AG04449 (cell line): ENCODE results near the gene CDH1.

ENCODE experiments used
- CTCF ChIA-PET: fragments of 350-600 bp; formaldehyde crosslinking; extraction: SDS; loops from one replicate; lab custom pipeline; 2021; ENCODE audit warnings: antibody characterized with exemption; lab: Yijun Ruan, JAX
- POLR2A ChIA-PET: fragments of 400-600, 350-600 bp; formaldehyde crosslinking; extraction: SDS; loops from one replicate; lab custom pipeline; 2020; ENCODE audit warnings: antibody characterized with exemption, inconsistent platforms; lab: Yijun Ruan, JAX
- DNase-seq: peaks from one replicate; pipeline ENCODE4 v3.0.0-alpha.2; 2010; ENCODE audit warnings: low read depth, low spot score
- H3K4me3 ChIP-seq: 2 replicates; pipeline ENCODE4 v1.5.1; 2011; ENCODE audit warnings: low read depth, mild to moderate bottlenecking, control low read depth, low read length
- TF ChIP-seq, protein P1 (sequence below): IDR thresholded peaks from one replicate; pipeline ENCODE4 v1.5.1; 2011; ENCODE audit warnings: mild to moderate bottlenecking, moderate library complexity, low read length, control low read depth, inconsistent platforms; ENCODE audit not compliant: insufficient read depth; ENCODE audit errors: missing control alignments

Gene CDH1

DNA sequence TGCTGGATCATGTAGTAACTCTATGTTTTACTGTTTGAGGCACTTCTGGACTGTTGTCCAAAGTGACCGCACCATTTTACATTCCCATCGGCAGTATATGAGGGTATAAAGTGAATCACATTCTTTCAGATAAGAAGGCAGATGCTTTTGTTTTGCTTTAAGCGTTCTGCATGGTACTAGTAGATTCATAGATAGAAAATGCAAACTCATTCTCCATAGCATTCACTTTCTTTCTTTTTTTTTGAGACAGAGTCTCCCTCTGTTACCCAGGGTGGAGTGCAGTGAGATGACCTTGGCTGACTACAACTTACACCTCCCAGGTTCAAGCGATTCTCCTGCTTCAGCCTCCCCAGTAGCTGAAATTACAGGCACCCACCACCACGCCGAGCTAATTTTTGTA lies 146.6 kb downstream of the CDH1 start:
- POLR2A ChIA-PET, result no interaction called here
- no peak overlapping the region for H3K4me3 ChIP-seq
- CTCF ChIA-PET, result no interaction called here
- TF ChIP-seq, protein P1, sequence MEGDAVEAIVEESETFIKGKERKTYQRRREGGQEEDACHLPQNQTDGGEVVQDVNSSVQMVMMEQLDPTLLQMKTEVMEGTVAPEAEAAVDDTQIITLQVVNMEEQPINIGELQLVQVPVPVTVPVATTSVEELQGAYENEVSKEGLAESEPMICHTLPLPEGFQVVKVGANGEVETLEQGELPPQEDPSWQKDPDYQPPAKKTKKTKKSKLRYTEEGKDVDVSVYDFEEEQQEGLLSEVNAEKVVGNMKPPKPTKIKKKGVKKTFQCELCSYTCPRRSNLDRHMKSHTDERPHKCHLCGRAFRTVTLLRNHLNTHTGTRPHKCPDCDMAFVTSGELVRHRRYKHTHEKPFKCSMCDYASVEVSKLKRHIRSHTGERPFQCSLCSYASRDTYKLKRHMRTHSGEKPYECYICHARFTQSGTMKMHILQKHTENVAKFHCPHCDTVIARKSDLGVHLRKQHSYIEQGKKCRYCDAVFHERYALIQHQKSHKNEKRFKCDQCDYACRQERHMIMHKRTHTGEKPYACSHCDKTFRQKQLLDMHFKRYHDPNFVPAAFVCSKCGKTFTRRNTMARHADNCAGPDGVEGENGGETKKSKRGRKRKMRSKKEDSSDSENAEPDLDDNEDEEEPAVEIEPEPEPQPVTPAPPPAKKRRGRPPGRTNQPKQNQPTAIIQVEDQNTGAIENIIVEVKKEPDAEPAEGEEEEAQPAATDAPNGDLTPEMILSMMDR, result no peak
- DNase-seq, result no peak

DNA sequence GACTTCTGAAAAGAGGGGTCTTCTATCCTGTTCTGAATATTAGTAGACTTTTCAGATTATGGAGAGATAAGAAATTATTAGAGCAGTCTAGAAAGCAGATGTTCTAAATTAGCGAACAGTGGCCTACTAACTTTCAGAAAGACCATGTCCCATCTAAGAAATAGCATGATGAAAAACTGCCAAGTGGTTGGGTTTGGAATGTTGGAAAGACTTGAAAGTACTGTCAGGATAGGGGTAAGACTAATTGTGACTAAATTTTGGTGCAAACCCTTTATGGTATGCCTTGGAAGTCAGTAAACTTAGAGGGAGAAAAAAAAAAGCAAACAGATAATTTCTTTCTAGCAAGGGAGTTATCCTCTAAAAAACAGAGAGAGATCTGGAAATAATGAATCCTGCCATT lies 147.3 kb downstream of the CDH1 start:
- ChIA-PET POLR2A (no interaction called here), CTCF (interaction anchor here (1.7 kb wide), 1 partner anchor 12 kb away, joined by 4 read pairs; no protein-coding TSS in a partner anchor)
- TF ChIP-seq, protein P1, result no peak
- H3K4me3 ChIP-seq, result no peak overlapping the region
- no peak for DNase-seq
